NK-92 (cell line): ENCODE results near the gene FRMD1.

Experiments
- DNase-seq: peaks from one replicate; lab custom pipeline; 2025; ENCODE audit not compliant: unreplicated experiment; lab: John Stamatoyannopoulos, UW

Gene FRMD1

DNA sequence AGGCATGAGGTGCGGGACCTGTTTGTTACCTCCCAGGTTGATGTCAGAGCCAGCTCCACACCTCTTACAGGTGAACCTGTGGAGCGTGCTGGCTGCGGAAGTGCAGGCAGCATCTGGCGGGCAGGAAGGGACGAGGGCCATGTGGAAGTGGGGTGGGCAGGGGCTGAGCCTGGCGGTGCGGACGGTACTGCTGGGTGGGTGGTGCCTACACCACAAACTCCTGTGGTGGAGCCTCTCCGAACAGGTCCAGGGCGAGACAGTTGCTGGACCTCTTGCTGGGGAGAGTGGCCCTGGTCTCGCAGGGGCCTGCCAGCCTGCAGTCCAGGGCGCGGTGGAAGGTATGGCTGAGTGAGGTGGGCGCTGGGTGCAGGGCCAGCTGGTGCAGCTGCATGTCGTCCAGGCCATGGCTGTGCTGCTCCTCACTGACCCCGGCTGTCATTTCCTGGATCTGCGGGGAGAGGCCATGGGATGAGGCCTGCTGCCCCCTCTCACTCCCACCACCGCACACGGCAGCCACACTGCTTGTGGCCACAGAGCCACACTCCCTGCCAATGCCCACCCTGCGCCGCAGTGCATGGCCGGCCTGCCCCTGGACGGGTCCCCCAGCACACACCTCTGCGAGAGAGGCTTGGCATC, 22.0 kb downstream of the FRMD1 start:
- no peak for DNase-seq

DNA sequence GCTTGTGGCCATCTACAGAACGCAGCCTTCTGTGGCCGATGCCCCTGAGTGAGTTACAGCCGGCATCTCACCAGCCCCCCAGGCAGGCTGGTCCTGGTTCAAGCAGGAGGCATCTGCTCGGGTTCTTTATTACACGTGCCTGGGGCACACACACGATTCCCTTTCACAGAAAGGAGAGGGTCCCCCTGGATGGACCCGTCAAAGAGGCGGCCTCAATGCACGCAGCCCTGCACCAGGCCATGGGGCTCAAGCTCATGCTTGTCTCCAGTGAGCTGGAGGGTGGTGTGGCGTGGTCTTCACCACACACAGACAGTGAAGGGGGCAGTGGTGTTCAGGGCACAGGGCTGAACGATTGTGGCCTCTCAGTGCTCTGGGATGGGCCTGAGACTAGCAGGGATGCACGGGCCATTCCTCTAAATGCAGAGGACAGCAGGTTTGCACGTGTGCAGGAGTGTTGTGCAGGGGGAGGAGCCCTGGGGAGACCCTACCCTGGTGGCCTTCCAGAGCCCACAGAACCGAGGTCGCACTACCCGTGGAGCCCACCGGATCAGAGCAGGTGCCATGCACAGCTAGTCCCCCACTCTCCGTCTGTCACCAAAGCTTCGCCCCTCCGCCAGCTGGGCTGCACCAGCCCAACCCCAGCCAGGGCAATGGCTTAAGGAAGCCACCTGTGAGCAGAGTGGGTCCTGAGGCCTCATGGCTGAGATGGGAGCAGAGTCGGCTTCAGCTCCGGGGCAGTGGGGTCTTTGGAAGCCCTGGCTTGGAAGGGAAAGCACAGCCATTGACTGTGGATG, 23.1 kb downstream of the FRMD1 start:
- no peak for DNase-seq

- DNase-seq, result no peak
Observed at GRCh38 chr6:168054765-168055560, 24.0 kb downstream of the FRMD1 start.

DNA sequence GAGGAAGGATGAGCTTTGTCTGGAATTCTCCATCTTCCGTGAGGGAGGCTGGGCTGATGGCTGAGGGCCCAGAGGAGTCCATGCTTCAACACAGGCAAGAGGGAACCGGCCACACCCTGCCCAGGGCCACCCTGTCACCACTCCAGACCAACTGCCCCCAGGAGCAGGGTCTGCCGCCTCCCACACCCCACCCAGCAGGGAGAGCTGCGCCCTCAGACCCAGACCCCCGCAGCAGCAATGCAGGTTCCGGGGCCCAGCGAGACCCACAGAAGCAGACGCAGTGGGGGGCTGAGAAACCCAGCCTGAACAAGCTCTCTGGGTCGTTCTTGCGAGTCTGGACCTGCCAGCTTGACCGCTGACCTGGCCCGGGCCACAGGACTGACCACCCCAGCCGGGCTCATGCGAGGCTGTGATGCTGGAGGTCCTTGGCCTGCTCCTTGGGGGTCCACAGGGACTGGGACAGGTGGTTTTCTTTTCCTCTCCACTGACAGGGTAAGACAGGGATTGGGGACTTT, 25.0 kb downstream of the FRMD1 start:
- no peak for DNase-seq

DNA sequence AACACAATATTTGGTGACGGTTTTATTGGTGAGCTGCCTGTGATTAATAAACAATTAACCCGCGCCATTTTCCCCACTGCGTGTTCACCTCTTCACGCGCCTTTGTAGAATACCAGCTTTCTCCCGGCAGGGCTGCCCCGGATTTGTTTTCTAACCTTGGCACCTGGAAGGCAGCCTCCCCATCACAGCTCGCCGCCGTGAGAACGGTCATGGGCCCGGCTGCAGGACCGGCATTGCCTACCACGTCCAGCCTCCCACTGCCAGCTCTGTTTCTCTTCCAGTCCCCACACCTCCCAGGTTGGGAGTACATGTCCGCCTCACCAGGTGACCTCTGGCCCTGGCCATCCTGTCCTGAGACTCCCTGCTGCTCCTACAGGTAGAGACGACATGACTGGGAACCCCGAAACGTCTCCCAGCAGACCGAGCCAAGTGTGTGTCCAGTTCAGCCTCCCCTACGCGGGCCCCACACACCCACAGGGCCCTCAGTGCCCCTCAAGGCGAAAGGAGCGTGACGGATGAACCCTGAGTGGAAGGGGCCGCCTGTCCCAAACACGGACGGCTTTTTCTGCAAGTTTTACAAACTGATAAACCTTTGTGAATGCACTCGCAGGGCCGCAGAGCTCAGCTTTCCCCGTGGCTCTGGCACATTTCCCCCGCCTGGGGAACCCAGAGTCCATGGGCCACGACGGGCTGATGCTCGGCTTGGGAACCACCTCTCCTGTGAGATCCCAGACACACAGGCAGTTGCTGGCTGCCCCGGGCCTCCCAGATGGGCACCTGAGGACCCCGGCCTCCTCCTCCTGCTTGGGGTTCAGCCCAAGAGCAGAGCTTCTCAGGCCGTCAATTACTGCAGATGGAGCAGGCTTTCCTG, 25.7 kb downstream of the FRMD1 start:
- no peak for DNase-seq

GRCh38 chr6:168052291-168052891, 26.6 kb downstream of the FRMD1 start:
- DNase-seq, result no peak

GRCh38 chr6:168051648-168052047, 27.4 kb downstream of the FRMD1 start:
- DNase-seq, result no peak

DNA sequence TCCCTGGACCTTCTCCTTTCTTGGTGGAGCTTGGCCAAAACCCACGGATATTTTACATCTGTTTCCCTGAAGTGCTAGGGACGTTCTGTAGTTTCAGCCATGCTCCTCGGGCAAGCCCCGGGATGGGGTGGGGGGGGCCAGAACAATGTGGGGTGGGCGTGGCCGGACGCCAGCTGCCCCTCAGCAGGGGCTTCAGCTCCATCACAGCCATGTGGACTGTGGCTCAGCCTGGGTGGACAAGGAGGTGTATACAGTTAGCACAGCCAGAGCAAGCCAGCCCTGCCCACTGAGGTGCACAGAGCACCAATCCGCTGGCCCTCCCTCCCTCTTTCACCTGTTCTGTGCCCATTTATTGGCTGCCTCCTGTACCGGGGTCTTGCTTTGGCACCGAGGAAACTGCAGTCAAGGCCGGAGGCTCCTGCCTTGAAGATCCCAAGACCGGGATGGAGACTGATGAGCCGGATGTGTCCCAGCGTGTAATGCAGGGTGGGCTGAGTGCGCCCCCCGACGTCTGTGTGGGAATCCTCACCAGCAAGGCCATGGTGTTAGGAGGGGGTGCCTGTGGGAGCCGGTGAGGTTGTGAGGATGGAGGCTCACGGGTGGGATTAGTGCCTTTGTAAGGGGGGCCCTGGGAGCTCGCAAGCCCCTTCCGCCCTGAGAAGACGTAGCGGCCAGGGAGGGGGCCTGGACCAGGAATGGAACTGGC, 28.0 kb downstream of the FRMD1 start:
- no peak for DNase-seq

DNA sequence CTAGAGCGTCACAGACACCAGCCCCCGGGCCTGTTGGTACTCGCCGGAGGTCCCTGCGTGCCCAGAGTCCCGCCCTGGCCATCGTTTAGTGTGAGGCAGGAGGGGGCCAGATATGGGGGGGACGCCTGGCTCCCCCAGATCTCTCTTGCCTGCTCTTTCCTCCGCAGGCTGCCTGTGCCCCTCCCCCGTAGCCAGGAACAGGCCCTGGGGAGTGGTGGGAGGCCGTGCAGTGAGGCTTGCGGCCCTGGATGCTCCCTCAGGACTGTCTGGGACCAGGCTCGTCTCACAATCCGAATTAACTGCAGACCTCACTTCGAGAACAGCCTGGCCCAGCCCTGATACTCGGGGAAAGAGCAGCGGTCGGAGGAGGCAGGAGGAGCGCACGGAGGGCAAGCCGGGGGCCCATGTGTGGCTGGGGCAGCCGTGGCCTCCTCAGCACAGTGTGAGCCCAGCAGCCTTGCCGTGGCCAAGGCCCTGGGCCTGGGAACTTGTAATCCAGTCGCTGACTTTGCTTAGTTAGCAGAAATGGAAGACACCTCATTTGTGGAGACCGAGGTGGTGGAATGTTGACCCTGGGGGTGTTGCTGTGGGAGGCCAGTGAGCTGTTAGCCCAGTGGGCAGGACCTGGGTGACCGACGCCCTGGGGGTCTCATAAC, 28.7 kb downstream of the FRMD1 start:
- DNase-seq, result no peak

DNA sequence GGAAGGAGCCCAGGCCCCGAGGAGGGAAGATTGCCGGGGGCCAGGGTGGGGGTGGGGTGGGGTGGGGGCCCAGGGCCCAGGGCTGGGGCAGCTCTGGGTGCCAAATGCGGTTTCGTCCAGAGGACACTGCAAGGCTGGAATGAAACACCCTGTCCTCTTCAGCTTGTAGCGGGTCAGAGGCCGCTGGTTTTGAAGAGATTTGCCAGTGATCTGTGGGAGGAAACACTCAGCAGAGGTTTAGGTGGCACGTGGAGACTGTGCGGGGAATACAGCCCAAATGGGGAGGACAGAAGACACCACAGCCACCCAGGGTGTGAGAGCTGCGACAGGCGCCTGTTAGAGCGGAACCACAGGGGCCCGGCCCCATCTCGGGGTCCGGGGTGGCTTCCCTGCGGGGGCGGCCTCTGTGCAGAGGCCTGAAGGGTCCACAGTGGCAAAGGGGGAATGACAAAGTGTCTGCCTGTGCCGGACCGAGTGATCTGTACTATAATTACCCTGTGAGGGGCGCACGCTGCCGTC, 29.2 kb downstream of the FRMD1 start:
- no peak for DNase-seq

DNA sequence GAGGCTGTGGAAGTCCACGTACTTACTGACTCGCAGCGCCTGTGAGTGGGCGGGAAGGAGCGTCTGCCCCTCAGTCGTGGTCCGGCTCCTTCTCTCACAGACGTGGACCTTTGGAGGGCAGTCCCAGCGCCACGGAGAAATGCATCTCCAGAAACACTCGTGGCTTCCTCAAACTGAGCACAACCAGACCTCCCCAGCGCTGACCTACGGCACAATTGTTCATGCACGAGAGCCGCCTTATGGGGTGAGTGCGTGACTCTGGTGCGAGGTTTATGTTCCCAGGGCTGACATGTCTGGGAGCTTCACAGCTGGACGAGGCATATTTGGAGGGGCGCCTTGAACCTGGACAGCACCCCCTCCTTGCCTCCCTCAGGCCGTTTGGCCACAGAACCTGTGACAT, 29.7 kb downstream of the FRMD1 start:
- DNase-seq, result no peak

- no peak for DNase-seq
Observed at GRCh38 chr6:168048724-168049025, 30.3 kb downstream of the FRMD1 start.

GRCh38 chr6:168047841-168048723, 30.9 kb downstream of the FRMD1 start:
- DNase-seq, result no peak

DNA sequence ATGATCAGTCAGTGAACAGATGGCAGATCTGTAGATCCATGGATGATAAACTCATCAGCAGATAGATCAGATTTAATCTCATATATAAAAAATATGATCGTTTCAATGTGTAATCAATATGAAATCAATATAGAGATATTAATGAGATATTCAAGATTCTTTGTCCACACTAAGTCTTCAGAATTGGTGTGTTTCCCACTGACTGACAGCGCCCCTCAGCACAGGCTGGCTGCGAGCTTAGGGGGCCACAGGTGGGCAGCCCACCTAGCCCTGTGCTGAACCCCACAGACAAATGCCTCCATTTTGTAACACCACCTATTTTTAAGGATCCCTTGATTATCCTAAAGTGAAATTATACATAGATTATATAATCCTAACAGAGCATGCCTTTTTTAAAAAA, 32.3 kb downstream of the FRMD1 start:
- no peak for DNase-seq

- no peak for DNase-seq
Observed at GRCh38 chr6:168045706-168046620, 33.0 kb downstream of the FRMD1 start.

- no peak for DNase-seq
Observed at GRCh38 chr6:168045141-168045691, 33.8 kb downstream of the FRMD1 start.
